T follicular helper cell (primary cell): ENCODE results near the gene MTERF1.
"Not testable (repeated sequence)": the region's sequence is repeated elsewhere in the genome, so short reads cannot be mapped to it uniquely, and the experiment has no call there.

ENCODE experiments used
- DNase-seq: peaks from one replicate; pipeline ENCODE4 v3.0.0-alpha.2; 2020; ENCODE audit warnings: low read depth
- total RNA-seq, 2 experiments: gene quantifications; one replicate each; lab custom pipeline; 2026; lab: John Stamatoyannopoulos, UW

Gene MTERF1
- total RNA-seq = 31.8 reads per million in 2 experiments

- peak; percentile 88 for DNase-seq
Observed at GRCh38 chr7:91880413-91881241, at the start of gene MTERF1. TSS of gene MTERF1 (minus strand) at chr7:91880702. CDS start at chr7:91880083, 619 bp downstream.

GRCh38 chr7:91929463-91929862 is 49.0 kb upstream of the MTERF1 start:
- DNase-seq = no peak

- DNase-seq = no peak
Observed at GRCh38 chr7:91927912-91928311, 47.4 kb upstream of the MTERF1 start.

- no peak for DNase-seq
Observed at GRCh38 chr7:91922857-91923256, 42.4 kb upstream of the MTERF1 start.

- DNase-seq = no peak
Observed at GRCh38 chr7:91918356-91918755, 37.9 kb upstream of the MTERF1 start.

GRCh38 chr7:91916051-91916440 is 35.5 kb upstream of the MTERF1 start:
- no peak for DNase-seq

- no peak for DNase-seq
Observed at GRCh38 chr7:91915401-91916050, 35.0 kb upstream of the MTERF1 start.

- no peak for DNase-seq
Observed at GRCh38 chr7:91913612-91914011, 33.1 kb upstream of the MTERF1 start.

- DNase-seq = no peak
Observed at GRCh38 chr7:91912494-91912893, 32.0 kb upstream of the MTERF1 start.

- no peak for DNase-seq
Observed at GRCh38 chr7:91911121-91911520, 30.6 kb upstream of the MTERF1 start.

GRCh38 chr7:91910171-91910570 is 29.7 kb upstream of the MTERF1 start:
- DNase-seq = no peak

- no peak for DNase-seq
Observed at GRCh38 chr7:91899563-91899962, 19.1 kb upstream of the MTERF1 start.

- no peak for DNase-seq
Observed at GRCh38 chr7:91898240-91898992, 17.9 kb upstream of the MTERF1 start.

GRCh38 chr7:91894781-91895480 is 14.4 kb upstream of the MTERF1 start:
- no peak for DNase-seq

GRCh38 chr7:91893699-91894098 is 13.2 kb upstream of the MTERF1 start:
- DNase-seq = not testable (repeated sequence)

GRCh38 chr7:91892821-91893340 is 12.4 kb upstream of the MTERF1 start:
- no peak for DNase-seq

GRCh38 chr7:91892099-91892705 is 11.7 kb upstream of the MTERF1 start:
- no peak for DNase-seq

GRCh38 chr7:91888271-91889175 is 8.0 kb upstream of the MTERF1 start:
- not testable (repeated sequence) for DNase-seq

- not testable (repeated sequence) for DNase-seq
Observed at GRCh38 chr7:91887336-91888213, 7.1 kb upstream of the MTERF1 start.
